H1 (cell line): Measurements from ENCODE around the gene GAB2. TPM values are rescaled to one million over a fixed set of nuclear protein-coding genes. Genes with fewer than 3 reads are reported as not detected.

Experiments used
- CTCF ChIA-PET: fragments of 300-600 bp; sonication (Branson Sonifier 250); formaldehyde crosslinking; loops from one replicate; lab custom pipeline; 2021; ENCODE audit not compliant: partially characterized antibody; lab: Charles Lee
- POLR2A ChIA-PET: fragments of 300-600 bp; sonication (Branson Sonifier 250); formaldehyde crosslinking; loops from one replicate; lab custom pipeline; 2021; ENCODE audit warnings: inconsistent platforms; ENCODE audit not compliant: partially characterized antibody; lab: Charles Lee
- DNase-seq, 2 experiments: peaks; one replicate each; pipeline versions ENCODE4 v3.0.0 to v3.0.0-alpha.2; 2010 to 2022; ENCODE audit warnings: low spot score in 2 of 2, low read depth in 1 of 2, mixed read lengths in 1 of 2
- FAIRE-seq: peaks from 2 replicates; lab custom pipeline; 2011; peaks lifted over from hg19 to GRCh38; lab: Jason Lieb, UNC
- H2AFZ ChIP-seq: 2 replicates; pipeline ENCODE4 v1.8.1; 2012; ENCODE audit warnings: low read length, inconsistent platforms
- H2AK5ac ChIP-seq: 2 replicates; pipeline ENCODE4 v1.6.1; 2013; ENCODE audit warnings: low read depth, low read length
- H2BK120ac ChIP-seq: replicated peaks from 2 replicates; pipeline ENCODE3; 2013; ENCODE audit warnings: low read depth, low read length, inconsistent platforms
- H2BK12ac ChIP-seq: 2 replicates; pipeline ENCODE4 v1.6.1; 2013; ENCODE audit warnings: low read depth, low read length
- H2BK15ac ChIP-seq: 2 replicates; pipeline ENCODE4 v1.6.1; 2013; ENCODE audit warnings: low read length
- H2BK20ac ChIP-seq: 2 replicates; pipeline ENCODE4 v1.6.1; 2013; ENCODE audit warnings: low read length
- H2BK5ac ChIP-seq: 2 replicates; pipeline ENCODE4 v1.6.1; 2013; ENCODE audit warnings: low read depth, low read length
- H3K14ac ChIP-seq: 2 replicates; pipeline ENCODE4 v1.6.1; 2013; ENCODE audit warnings: inconsistent platforms; ENCODE audit not compliant: insufficient read length
- H3K18ac ChIP-seq: 2 replicates; pipeline ENCODE4 v1.6.1; 2013; ENCODE audit warnings: low read length; ENCODE audit errors: extremely low read depth
- H3K23ac ChIP-seq: 2 replicates; pipeline ENCODE4 v1.6.1; 2013; ENCODE audit warnings: inconsistent platforms; ENCODE audit not compliant: insufficient read length
- H3K23me2 ChIP-seq: 2 replicates; pipeline ENCODE4 v1.6.1; 2013; ENCODE audit warnings: low read depth, low read length
- H3K27ac ChIP-seq: 2 replicates; pipeline ENCODE4 v1.6.1; 2011; ENCODE audit warnings: low read depth, low read length, inconsistent platforms
- H3K27me3 ChIP-seq, 4 experiments: replicated peaks in 1 of 4; 1 replicate in 1 of 4; 2 replicates in 3 of 4; pipeline versions ENCODE4 v1.6.1 to v1.8.1; 2011 to 2013; ENCODE audit warnings: low read length in 3 of 4, mild to moderate bottlenecking in 3 of 4, inconsistent platforms in 2 of 4, mixed read lengths in 2 of 4, moderate library complexity in 1 of 4; ENCODE audit not compliant: control insufficient read depth in 3 of 4, insufficient read depth in 3 of 4; ENCODE audit errors: extremely low read depth in 1 of 4
- H3K36me3 ChIP-seq, 4 experiments: 2 replicates each; pipeline versions ENCODE4 v1.6.1 to v1.8.1; 2011 to 2013; ENCODE audit warnings: mild to moderate bottlenecking in 4 of 4, low read length in 3 of 4, moderate library complexity in 2 of 4, control low read depth in 1 of 4, inconsistent platforms in 1 of 4; ENCODE audit not compliant: insufficient read depth in 4 of 4, control insufficient read depth in 2 of 4
- H3K4ac ChIP-seq: replicated peaks from 2 replicates; pipeline ENCODE3; 2013; ENCODE audit warnings: low read length, low read depth, mixed read lengths, inconsistent platforms; ENCODE audit not compliant: insufficient read length
- H3K4me1 ChIP-seq, 4 experiments: replicated peaks in 1 of 4; 1 replicate in 1 of 4; 2 replicates in 3 of 4; pipeline versions ENCODE4 v1.6.1 to v1.8.1; 2011 to 2013; ENCODE audit warnings: low read length in 3 of 4, inconsistent platforms in 2 of 4, mixed read lengths in 1 of 4; ENCODE audit not compliant: insufficient read depth in 4 of 4, control insufficient read depth in 3 of 4
- H3K4me2 ChIP-seq, 2 experiments: 2 replicates each; pipeline versions ENCODE4 v1.6.1 to v1.8.1; 2011 to 2013; ENCODE audit warnings: low read depth in 2 of 2, low read length in 2 of 2, control low read depth in 1 of 2, inconsistent platforms in 1 of 2, mild to moderate bottlenecking in 1 of 2; ENCODE audit not compliant: insufficient read depth in 1 of 2
- H3K4me3 ChIP-seq, 4 experiments: fragments of 200-600, 300-600 bp in 1 of 4; sonication (generic), shearing (Covaris generic), sonication (Bioruptor Twin) in 1 of 4; 2 replicates each; pipeline versions ENCODE4 v1.5.1 to v1.8.1; 2011 to 2016; ENCODE audit warnings: low read length in 4 of 4, low read depth in 3 of 4, control low read depth in 2 of 4, inconsistent platforms in 2 of 4, mild to moderate bottlenecking in 2 of 4, mixed read lengths in 1 of 4, moderate library complexity in 1 of 4; ENCODE audit not compliant: insufficient read depth in 2 of 4; ENCODE audit errors: extremely low read depth in 1 of 4
- H3K56ac ChIP-seq: replicated peaks from 2 replicates; pipeline ENCODE3; 2013; ENCODE audit warnings: low read depth, mild to moderate bottlenecking, mixed read lengths, low read length, inconsistent platforms; ENCODE audit not compliant: insufficient read length
- H3K79me1 ChIP-seq: 2 replicates; pipeline ENCODE4 v1.6.1; 2013; ENCODE audit warnings: low read depth, low read length, control low read depth
- H3K79me2 ChIP-seq, 2 experiments: 2 replicates each; pipeline versions ENCODE4 v1.6.1 to v1.8.1; 2012 to 2013; ENCODE audit warnings: low read length in 2 of 2, mild to moderate bottlenecking in 2 of 2, inconsistent platforms in 1 of 2; ENCODE audit not compliant: insufficient read depth in 2 of 2, control insufficient read depth in 1 of 2
- H3K9ac ChIP-seq, 4 experiments: replicated peaks in 1 of 4; 1 replicate in 1 of 4; 2 replicates in 3 of 4; pipeline versions ENCODE4 v1.6.1 to v1.8.1; 2011 to 2013; ENCODE audit warnings: low read depth in 3 of 4, low read length in 3 of 4, control low read depth in 2 of 4, mild to moderate bottlenecking in 2 of 4, moderate library complexity in 2 of 4, inconsistent platforms in 1 of 4; ENCODE audit errors: extremely low read depth in 1 of 4
- H3K9me3 ChIP-seq, 2 experiments: 2 replicates each; pipeline versions ENCODE4 v1.6.1 to v1.8.1; 2012 to 2013; ENCODE audit warnings: mild to moderate bottlenecking in 2 of 2, moderate library complexity in 2 of 2, control low read depth in 1 of 2, inconsistent platforms in 1 of 2, low read depth in 1 of 2, low read length in 1 of 2, mixed read lengths in 1 of 2; ENCODE audit not compliant: insufficient read depth in 2 of 2
- H4K20me1 ChIP-seq, 2 experiments: replicated peaks in 1 of 2; 2 replicates each; pipeline versions ENCODE3 to v1.8.1; 2011 to 2013; ENCODE audit warnings: inconsistent platforms in 2 of 2, low read length in 2 of 2, mild to moderate bottlenecking in 1 of 2; ENCODE audit not compliant: insufficient read depth in 2 of 2, control insufficient read depth in 1 of 2
- H4K5ac ChIP-seq: 2 replicates; pipeline ENCODE4 v1.6.1; 2013; ENCODE audit warnings: low read length, low read depth, mixed read lengths, inconsistent platforms; ENCODE audit not compliant: insufficient read length
- H4K8ac ChIP-seq: 2 replicates; pipeline ENCODE4 v1.8.0; 2013; ENCODE audit warnings: mild to moderate bottlenecking, moderate library complexity, low read length, inconsistent platforms; ENCODE audit not compliant: insufficient read depth; ENCODE audit errors: extremely low read depth
- H4K91ac ChIP-seq: replicated peaks from 2 replicates; pipeline ENCODE3; 2013; ENCODE audit warnings: low read length, mixed read lengths, inconsistent platforms; ENCODE audit not compliant: insufficient read length
- ASH2L ChIP-seq: fragments of 200-600, 300-600 bp; sonication (generic); IDR thresholded peaks from one replicate; pipeline ENCODE4 v1.7.1; 2017; ENCODE audit warnings: low read length
- BRCA1 ChIP-seq: IDR thresholded peaks from 2 replicates; pipeline ENCODE4 v1.6.1; 2012; ENCODE audit warnings: low read depth, low read length, improper control_type of control experiment
- WGBS, 2 experiments: shearing (Covaris generic) in 1 of 2; methylation state at CpG; one replicate each; pipeline versions ENCODE4 v1.1.6 to v1.1.7; 2013 to 2015; ENCODE audit warnings: low lambda C conversion rate in 2 of 2, mixed read lengths in 2 of 2, inconsistent platforms in 1 of 2, low coverage in 1 of 2, missing lambda C conversion rate in 1 of 2; ENCODE audit not compliant: insufficient replicate concordance in 2 of 2, insufficient coverage in 1 of 2, insufficient read length in 1 of 2; ENCODE audit errors: extremely low coverage in 1 of 2, missing lambda C conversion rate in 1 of 2; 5-methylcytosine and 5-hydroxymethylcytosine counted together
- polyA plus RNA-seq, 7 experiments: library from polyadenylated mRNA; depleted of rRNA in 3 of 7; stranded (reverse) in 5 of 7; unstranded in 2 of 7; fragments of >200 nt in 5 of 7; fragments of 200-250 nt in 2 of 7; gene quantifications; 1 replicate in 5 of 7; 2 replicates in 1 of 7; 4 replicates in 1 of 7; pipeline versions ENCODE4 v1.2.1 to v1.2.3, GENCODE V29; 2011 to 2013; ENCODE audit warnings: missing spikeins in 2 of 7, mixed read lengths in 2 of 7
- total RNA-seq: library from RNA; stranded (reverse); fragmentation: NEBNext Ultra II Directional; extraction: Animal tissue kit (Norgen Biotek cat#: 25700); gene quantifications from 2 replicates; pipeline ENCODE4 v1.2.1, GENCODE V29; 2021

GAB2 gene
- total and polyA plus RNA-seq, 2 of the 8 experiments (the other 6 are each of a cell fraction or from before 2014, with no cell fraction given), result 6.3 to 14.0 TPM

DNA sequence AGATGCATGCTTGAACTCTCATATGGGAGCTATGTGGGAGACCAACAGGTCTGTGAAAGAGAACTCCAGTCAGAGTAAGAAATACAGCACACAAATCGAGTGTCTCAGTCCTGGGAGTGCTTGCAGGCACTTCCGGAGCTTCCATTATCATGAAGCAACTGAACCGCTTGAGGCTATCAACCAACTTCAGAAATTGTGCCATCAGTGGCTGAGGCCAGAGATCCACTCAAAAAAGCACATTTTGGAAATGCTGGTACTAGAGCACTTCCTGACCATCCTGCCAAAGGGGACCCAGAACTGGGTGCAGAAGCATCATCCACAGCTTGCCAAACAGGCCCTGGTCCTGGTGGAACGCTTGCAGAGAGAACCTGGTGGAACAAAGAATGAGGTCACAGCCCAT is 33.4 kb downstream of the GAB2 start:
- no peak overlapping the region for H3K27ac ChIP-seq
- POLR2A ChIA-PET, result no interaction called here
- no peaks in the 10 kb centered on the region for H3K23me2 ChIP-seq
- no peak overlapping the region for H2BK15ac ChIP-seq
- H4K8ac ChIP-seq, result no peak overlapping the region
- no peak overlapping the region for H2AK5ac ChIP-seq
- H3K36me3 ChIP-seq, result no peaks in the 10 kb centered on the region
- H3K18ac ChIP-seq, result no peak overlapping the region
- no peak overlapping the region for H3K4me3 ChIP-seq
- H3K4me2 ChIP-seq, result no peak overlapping the region
- no peak overlapping the region for H3K4ac ChIP-seq
- H3K56ac ChIP-seq, result no peak overlapping the region
- no peaks in the 10 kb centered on the region for H3K79me1 ChIP-seq
- no peak for TF ChIP-seq ASH2L
- TF ChIP-seq BRCA1, result no peak
- CTCF ChIA-PET, result interaction anchor here (0.8 to 1.3 kb wide), 5 partner anchors 9 to 156 kb away, joined by 3 to 5 read pairs (median 3); no protein-coding TSS in a partner anchor
- H3K4me1 ChIP-seq, result no peaks in the 10 kb centered on the region
- no peak overlapping the region for H2BK5ac ChIP-seq
- H4K5ac ChIP-seq, result no peak overlapping the region
- DNase-seq (no peak), FAIRE-seq (no peak)
- H3K9me3 ChIP-seq, result peaks cover 0 to 7% of the 10 kb centered on the region in 2 experiments; a peak in 2 of 4 replicates
- no peaks in the 10 kb centered on the region for H4K20me1 ChIP-seq
- no peak overlapping the region for H2BK12ac ChIP-seq
- H2AFZ ChIP-seq, result no peak overlapping the region
- no peak overlapping the region for H3K23ac ChIP-seq
- H3K9ac ChIP-seq, result no peak overlapping the region
- WGBS, 2 experiments, result 92% methylated on average over 4 of the region's 4 CpGs; no CpG with 5 or more reads in 1 of the 2 experiments
- H2BK120ac ChIP-seq, result no peak overlapping the region
- H3K27me3 ChIP-seq, result no peaks in the 10 kb centered on the region
- H3K14ac ChIP-seq, result no peak overlapping the region
- no peak overlapping the region for H4K91ac ChIP-seq
- H3K79me2 ChIP-seq, result no peaks in the 10 kb centered on the region
- H2BK20ac ChIP-seq, result no peak overlapping the region
